Amygdala (tissue), 56 donors: Measurements from ENCODE around the gene VDR.
A peak's percentile ranks its signal among the peaks of the same experiment; 100 is the strongest.
"Not testable (repeated sequence)": the region's sequence is repeated elsewhere in the genome, so short reads cannot be mapped to it uniquely, and the experiment has no call there.

Source experiments
- DNase-seq, 56 donors: peaks; one replicate each; lab custom pipeline; 2025; lab: John Stamatoyannopoulos, UW

The VDR gene

DNA sequence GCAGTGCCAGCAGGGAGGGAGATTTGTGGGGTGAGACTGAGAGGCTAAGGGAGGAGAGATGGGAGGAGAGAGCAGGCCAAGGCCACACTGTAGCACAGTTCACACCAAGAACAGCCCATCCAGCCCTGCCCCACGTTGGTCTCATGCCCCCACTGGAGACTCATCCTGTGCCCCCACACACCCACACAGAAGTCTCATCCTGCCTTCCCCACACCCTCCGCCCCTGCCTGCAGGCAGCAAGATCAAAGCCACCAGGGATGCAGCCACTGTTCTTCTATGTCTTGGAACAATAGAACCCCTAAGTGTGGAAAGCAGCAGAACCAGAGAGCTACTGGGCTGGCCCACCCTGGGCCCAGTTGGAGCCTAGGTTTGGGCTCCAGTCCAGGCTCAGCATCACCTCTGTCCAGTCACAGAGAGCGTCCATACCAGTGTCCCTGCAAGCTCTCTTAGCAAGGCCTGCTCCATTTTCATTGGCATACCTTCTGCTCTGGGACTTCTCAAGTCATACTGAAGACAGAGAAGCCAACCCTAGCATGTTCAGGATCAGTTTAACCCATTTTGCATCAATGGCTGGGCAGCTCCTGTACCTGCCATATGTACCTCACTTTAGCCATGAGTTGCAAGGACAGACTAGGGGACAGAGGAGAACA, 53.4 kb downstream of the VDR start:
- no peak for DNase-seq

DNA sequence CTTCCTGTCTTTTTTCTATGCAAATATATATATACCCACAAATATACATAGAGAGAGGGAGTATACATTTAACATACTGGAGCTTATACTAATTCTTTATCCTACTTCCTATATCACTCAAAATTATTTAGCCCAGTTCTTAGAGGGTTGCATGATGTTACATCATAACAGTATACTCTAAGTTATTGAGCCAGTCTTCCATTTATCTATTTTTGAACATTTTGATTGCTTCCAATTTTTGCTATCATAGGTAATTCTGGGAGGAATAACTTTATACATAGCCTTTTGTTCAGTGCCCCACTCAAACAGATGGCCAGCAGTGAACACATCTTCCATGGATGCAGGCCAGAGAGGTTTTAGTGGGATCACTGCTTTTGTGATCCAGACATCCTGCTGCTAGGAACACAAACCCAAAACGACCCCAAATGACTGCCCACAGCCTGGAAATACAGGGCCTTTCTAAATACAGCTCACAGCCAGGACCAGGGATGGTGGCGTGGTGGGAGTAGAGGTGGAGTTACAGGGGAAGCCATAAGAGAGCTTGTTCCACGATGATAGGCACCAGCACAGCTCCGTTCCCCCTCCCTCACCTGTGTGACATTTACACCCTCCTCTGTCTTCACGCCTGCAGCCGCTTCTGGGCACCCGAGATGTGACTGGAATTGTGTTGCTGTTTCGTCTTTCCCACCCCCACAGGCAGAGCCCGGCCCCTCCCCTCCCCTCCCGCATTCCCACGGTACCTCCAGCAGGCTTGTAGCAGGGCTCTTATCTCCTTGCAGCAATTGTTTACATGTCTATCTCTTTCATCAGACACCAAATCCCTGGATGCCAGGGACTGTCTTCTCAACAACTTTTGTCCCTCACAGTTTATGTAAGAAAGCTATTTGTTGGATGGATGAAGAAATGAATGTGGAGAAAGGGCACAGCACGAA, 54.4 kb downstream of the VDR start:
- peak in 1 of 56 donors; percentile 6 for DNase-seq

DNA sequence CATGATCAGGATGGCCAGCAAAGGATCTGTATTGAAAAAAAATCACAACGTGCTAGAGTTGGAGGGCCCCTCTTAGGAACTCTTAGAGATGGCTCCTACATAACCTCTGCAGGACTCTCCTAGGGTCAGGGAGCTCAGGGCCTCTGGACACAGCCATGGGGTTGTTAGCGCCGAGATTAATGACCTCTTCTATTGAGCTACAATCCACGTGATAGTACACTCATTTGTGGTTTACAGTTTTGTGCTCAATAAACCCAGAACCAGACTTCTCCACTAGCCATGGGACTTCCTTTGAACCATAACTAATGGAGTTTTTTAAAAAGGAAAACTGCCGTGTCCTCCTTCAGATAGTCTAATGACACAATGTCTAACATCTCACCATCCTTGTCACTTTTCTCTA, 55.5 kb downstream of the VDR start:
- no peak for DNase-seq

DNA sequence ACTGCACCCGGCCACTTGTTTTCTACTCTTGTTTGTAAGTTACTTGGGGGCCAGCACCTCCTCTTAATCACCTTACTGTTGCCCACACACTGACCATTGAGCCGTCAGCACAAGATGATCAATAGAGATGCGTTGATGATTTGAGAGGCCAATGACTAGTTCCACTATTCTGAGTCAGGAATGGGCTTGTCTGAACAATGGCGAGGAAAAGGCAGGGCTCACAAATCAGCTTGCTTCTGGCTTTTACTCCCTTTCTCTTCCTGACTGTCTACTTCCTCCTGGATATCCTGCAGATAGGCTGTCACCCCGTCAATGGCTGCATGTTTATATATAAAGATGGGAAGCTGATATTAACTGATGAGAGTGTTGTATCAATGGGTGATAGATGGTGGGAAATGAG, 55.9 kb downstream of the VDR start:
- no peak for DNase-seq

DNA sequence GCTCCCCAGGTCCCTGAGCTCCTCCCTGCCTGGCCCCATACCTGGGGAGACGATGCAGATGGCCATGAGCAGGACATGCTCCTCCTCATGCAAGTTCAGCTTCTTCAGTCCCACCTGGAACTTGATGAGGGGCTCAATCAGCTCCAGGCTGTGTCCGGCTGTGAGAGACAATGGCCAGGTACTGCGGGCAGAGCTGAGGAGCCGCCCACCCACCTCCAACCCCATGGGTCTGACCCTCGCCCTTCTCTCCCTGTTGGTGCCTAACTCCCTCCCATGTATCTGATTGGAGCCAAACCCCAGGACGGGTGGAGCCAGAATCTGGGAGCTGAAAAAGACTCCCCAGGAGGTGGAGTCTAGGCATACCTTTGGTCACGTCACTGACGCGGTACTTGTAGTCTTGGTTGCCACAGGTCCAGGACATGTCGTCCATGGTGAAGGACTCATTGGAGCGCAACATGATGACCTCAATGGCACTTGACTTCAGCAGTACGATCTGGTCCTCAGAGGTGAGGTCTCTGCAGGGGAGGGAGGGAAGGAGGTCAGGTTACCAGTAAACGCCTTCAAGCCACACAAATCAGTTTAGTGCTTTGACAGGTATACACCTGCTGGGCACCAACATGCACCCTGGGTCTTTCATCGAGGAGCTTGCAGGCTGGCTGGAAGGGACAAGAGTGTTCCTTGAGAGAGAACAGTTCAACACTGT, 58.3 kb downstream of the VDR start:
- DNase-seq: no peak

DNA sequence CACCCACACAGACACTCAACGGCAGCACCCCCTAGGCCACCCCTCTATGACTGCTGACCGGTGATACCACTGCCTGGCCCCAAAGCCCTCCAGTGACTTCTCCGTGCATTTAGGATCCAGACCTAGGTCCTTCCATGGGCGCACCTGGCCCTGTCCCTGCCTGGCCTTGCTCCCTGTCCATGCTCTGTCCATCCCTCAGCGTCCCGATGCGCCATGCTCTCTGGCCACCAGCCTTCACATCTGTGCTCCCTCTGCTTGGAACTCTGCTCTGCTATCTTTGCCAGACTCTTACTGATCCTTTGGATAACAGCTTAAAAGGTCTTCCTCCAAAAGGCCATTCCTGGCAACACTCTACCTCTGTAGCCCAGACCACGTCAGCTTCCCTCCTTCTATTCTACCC, 59.7 kb downstream of the VDR start:
- no peak for DNase-seq

DNA sequence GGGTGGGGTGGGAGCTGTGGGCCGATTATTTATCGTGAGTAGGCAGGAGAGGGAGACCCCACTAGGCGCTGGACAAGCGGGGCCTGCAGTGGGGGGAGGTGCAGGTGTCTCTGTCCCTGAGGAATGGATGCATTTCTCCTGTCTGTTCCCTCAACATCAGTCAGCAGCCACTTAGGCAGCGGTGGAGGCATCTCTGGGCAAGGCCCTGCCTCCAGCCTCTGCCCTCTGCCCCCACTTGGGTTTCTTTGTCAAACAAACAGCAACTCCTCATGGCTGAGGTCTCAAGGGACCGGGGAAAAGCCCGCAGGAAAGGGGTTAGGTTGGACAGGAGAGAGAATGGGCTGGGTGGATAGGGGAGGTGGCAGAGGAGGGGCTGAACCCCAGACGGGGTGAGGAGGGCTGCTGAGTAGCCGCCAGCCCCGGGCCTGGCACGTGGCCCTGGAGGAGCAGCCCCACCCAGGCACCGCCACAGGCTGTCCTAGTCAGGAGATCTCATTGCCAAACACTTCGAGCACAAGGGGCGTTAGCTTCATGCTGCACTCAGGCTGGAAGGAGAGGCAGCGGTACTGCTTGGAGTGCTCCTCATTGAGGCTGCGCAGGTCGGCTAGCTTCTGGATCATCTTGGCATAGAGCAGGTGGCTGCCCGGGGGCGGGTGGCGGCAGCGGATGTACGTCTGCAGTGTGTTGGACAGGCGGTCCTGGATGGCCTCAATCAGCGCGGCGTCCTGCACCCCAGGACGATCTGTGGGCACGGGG, 60.4 kb downstream of the VDR start:
- DNase-seq: no peak

- no peak for DNase-seq
Observed at GRCh38 chr12:47843226-47843980, 61.4 kb downstream of the VDR start.

DNA sequence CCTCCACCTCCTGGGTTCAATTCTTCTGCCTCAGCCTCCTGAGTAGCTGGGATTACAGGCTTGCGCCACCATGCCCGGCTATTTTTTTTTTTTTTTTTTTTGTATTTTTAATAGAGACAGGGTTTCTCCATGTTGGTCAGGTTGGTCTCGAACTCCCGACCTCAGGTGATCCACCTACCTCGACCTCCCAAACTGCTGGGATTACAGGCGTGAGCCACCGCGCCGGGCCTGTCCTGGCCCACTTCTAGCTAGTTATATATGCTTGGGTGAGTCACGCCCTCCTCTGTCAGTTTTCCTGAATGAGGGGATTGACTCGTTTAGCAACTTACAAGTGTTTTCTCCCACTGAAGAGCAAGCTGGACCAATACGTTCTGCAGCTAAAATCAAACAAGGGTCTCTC, 62.3 kb downstream of the VDR start:
- DNase-seq: not testable (repeated sequence)

DNA sequence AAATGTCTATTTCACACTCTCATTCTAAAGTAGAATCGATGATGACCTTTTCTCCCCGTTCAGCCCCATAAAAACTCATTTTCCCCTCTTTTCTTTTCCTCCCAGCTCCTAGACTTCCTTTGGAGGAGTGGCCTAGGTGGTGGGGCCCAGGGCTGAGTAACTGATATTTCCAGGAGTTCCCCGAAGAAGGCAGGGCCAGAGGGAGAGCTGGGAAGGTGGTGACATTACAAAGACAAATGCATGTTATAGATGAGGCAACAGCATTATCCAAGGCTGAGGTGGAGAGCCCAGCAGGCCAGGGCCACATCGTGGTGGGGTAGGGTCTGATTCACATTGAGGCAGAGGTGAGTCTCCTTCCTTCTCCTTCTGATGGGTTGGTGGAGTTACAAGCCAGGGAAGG, 62.9 kb downstream of the VDR start:
- no peak for DNase-seq

DNA sequence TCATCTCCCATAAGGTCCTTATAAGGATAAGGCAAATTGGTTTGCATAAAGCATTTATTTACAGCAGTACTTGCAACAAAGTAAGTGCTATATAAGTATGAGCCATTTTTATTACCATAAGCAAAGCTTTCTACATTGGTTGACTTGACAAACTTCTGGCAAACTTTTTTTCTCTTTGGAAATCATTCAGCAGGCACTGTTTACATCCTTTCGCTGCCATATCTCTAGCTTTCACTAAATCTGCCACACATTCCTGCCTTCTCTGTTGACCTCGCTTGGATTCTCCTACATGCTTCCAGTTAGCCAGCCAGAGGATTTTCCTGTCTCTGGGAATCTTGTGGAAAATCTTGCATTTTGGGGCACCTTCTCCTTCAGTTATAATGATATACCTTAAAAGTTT, 63.3 kb downstream of the VDR start:
- DNase-seq: no peak

GRCh38 chr12:47840571-47840970, 64.2 kb downstream of the VDR start:
- no peak for DNase-seq

- DNase-seq: no peak
Observed at GRCh38 chr12:47839214-47839876, 65.4 kb downstream of the VDR start.

- DNase-seq: peak in 18 of 56 donors; percentile 8 to 64 (median 25)
Observed at GRCh38 chr12:47838286-47838931, 66.4 kb downstream of the VDR start.

DNA sequence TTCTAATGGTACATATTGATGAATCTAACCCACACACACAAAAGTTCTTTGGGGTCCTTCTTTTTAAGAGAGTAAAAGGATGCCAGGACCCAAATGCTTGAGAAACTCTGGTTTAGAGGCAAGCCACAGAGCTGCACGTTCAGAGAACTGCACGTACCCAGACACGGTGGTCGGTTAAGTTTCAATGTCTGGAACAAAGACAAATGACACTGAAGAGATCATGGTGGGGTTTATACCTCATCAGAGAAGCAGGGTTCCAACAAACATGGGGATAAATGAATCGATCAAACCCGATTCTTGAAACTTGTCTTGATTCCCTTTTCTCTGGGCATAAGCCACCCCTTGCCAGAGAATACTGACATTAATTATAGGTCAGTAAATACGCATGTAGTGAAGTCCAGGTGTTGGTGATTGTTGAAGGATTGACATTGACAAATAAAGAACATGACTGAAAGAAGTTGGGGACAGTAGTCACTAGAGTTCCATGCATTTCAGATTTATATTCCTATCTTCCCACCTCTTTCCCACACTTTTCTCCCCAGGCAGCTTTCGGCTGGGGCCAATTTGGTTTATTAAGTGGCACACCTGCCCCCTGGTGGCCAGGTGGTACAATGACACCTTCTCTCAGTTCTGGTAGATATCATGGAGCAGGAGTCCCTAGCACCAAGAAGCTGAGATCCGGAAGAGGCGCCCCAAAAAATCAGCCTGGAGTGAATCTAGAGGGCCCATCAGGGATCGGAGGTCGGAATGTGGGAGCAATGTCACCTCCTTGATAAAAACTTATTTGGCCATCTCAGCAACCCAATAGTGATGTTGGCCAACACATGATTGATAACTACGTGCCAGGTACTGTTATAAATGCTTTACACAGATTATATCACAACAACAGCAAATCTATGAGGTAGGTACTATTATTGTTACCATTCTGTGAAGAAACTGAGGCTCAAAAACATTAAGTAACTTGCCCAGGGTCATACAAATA, 67.3 kb downstream of the VDR start:
- peak in 31 of 56 donors; percentile 7 to 58 (median 26) for DNase-seq

DNA sequence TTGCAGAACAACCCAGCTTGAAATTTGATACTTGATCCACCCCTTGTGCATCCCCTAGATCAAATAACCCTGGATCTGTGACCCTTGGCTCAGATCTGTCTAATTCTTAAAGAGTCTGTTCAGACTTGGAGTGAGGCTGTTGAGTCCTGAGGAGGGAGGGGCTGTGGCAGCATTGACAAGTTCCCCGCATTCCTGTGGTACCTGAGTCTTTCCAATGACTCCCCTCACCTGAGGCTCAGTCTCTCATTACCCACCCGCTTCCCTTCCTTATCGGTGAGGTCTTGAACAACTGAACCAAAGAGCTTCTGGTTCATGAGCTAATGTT, 69.0 kb downstream of the VDR start:
- no peak for DNase-seq

DNA sequence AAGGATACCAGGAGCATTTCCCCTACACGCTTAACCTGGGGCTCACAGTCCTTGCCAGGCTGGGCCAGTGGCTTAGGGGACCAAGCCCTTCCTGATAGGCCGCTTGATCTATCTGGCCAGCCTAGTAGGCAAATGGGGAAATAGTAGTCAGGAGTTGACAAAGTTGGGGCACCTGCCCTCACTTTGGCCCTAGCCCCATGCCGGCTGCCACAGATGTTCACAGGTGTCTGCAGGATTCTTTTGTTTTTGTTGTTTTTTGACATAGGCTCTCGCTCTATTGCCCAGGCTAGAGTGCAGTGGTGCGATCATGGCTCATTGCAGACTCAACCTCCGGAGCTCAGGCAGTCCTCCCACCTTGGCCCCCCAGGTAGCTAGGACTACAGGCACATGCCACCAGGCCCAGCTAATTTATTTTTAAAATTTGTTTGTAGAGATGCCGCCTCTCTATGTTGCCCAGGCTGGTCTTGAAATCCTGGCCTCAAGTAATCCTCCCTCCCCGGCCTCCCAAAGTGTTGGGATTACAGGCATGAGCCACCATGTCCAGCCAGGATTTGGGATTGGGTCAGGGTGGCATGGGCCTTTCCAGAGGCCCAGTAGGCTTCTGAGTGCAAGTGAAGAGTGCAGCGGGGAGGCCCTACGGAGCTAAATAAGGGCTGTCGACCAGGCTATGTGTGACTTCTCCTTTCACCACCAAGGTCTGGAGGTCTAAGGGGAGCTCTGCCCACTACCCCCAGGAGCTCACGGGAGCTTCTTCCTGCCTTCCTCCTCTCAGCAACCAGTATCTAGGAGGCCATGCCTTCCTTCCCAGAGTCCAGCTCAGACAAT, 69.6 kb downstream of the VDR start:
- DNase-seq: no peak
